WI38 (cell line): ENCODE results near the gene LRRC49.
"Not testable (repeated sequence)": the region's sequence is repeated elsewhere in the genome, so short reads cannot be mapped to it uniquely, and the experiment has no call there.

Source experiments
- H3K4me3 ChIP-seq: 2 replicates; pipeline ENCODE4 v1.5.1; 2011; ENCODE audit warnings: low read depth, mild to moderate bottlenecking, control low read depth, low read length
- CTCF ChIP-seq: IDR thresholded peaks from 2 replicates; pipeline ENCODE4 v1.5.1; 2012; ENCODE audit warnings: low read depth, mild to moderate bottlenecking, control low read depth, low read length

The LRRC49 gene

GRCh38 chr15:71005895-71006294 lies 113.3 kb downstream of the LRRC49 start:
- no peak overlapping the region for H3K4me3 ChIP-seq
- TF ChIP-seq CTCF: no peak

GRCh38 chr15:71008250-71008870 lies 115.7 kb downstream of the LRRC49 start:
- H3K4me3 ChIP-seq: no peak overlapping the region
- no peak for TF ChIP-seq CTCF

- TF ChIP-seq CTCF: no peak
- H3K4me3 ChIP-seq: no peak overlapping the region
These were observed 117.8 kb downstream of the LRRC49 start for GRCh38 chr15:71010472-71010871.

- TF ChIP-seq CTCF: no peak
- no peak overlapping the region for H3K4me3 ChIP-seq
These were observed 118.4 kb downstream of the LRRC49 start for GRCh38 chr15:71010997-71011396.

- no peak overlapping the region for H3K4me3 ChIP-seq
- TF ChIP-seq CTCF: peak; percentile 60; the same call in 1 of the 2 replicates
These were observed 119.0 kb downstream of the LRRC49 start for GRCh38 chr15:71011503-71012155.

- H3K4me3 ChIP-seq: no peak overlapping the region
- TF ChIP-seq CTCF: no peak
These were observed 120.8 kb downstream of the LRRC49 start for GRCh38 chr15:71013446-71013845.

- H3K4me3 ChIP-seq: no peak overlapping the region
- no peak for TF ChIP-seq CTCF
These were observed 122.7 kb downstream of the LRRC49 start for GRCh38 chr15:71015342-71015741.

- not testable (repeated sequence) for H3K4me3 ChIP-seq
These were observed 138.6 kb downstream of the LRRC49 start for GRCh38 chr15:71031232-71031631.

- not testable (repeated sequence) for H3K4me3 ChIP-seq
These were observed 142.9 kb downstream of the LRRC49 start for GRCh38 chr15:71035478-71035877.
